Parathyroid adenoma (tissue), 2 donors: ENCODE results near the gene STXBP4.
A peak's percentile ranks its signal among the peaks of the same experiment; 100 is the strongest.

Experiments
- H2AFZ ChIP-seq: fragments of 300-600 bp; sonication (generic); one replicate; pipeline ENCODE4 v1.7.0; 2017; ENCODE audit warnings: antibody characterized with exemption, mild to moderate bottlenecking
- H3K27ac ChIP-seq: fragments of 300-600 bp; sonication (generic); one replicate; pipeline ENCODE4 v1.7.0; 2017
- H3K27me3 ChIP-seq: fragments of 300-600 bp; sonication (generic); one replicate; pipeline ENCODE4 v1.7.0; 2017; ENCODE audit warnings: low read length; ENCODE audit not compliant: control insufficient read depth, insufficient read depth
- H3K36me3 ChIP-seq: fragments of 300-600 bp; sonication (generic); one replicate; pipeline ENCODE4 v1.7.0; 2017; ENCODE audit warnings: low read length; ENCODE audit not compliant: control insufficient read depth, insufficient read depth
- H3K4me1 ChIP-seq: fragments of 300-600 bp; sonication (generic); one replicate; pipeline ENCODE4 v1.7.0; 2017; ENCODE audit warnings: control low read depth
- H3K4me2 ChIP-seq: fragments of 300-600 bp; sonication (generic); one replicate; pipeline ENCODE4 v1.7.0; 2017; ENCODE audit warnings: low read length
- H3K4me3 ChIP-seq: fragments of 300-600 bp; sonication (generic); one replicate; pipeline ENCODE4 v1.7.0; 2017; ENCODE audit warnings: low read depth, low read length
- H3K79me2 ChIP-seq: fragments of 300-600 bp; sonication (generic); one replicate; pipeline ENCODE4 v1.7.0; 2017; ENCODE audit warnings: control low read depth
- H3K9ac ChIP-seq: fragments of 300-600 bp; sonication (generic); one replicate; pipeline ENCODE4 v1.7.0; 2017; ENCODE audit warnings: mild to moderate bottlenecking
- H3K9me3 ChIP-seq: fragments of 300-600 bp; sonication (generic); one replicate; pipeline ENCODE4 v1.7.0; 2017; ENCODE audit warnings: low read length; ENCODE audit not compliant: control insufficient read depth
- CTCF ChIP-seq: fragments of 300-600 bp; sonication (generic); IDR thresholded peaks from one replicate; pipeline ENCODE4 v1.7.0; 2017; ENCODE audit warnings: antibody characterized with exemption, mild to moderate bottlenecking
- donor health status: primary hyperparathyroidism.

The STXBP4 gene

GRCh38 chr17:54968262-54968987, at the start of gene STXBP4, which contains the start of gene COX11:
Gene STXBP4, plus strand, starts transcription at chr17:54968765. Its CDS starts 17,455 bp downstream, at chr17:54986220.
Gene COX11, minus strand, starts transcription at chr17:54968654. Its CDS starts 8 bp downstream, at chr17:54968646.
- peak within 1 kb of the TSS; percentile 79 for H3K9ac ChIP-seq
- TF ChIP-seq CTCF, result peak; percentile 29
- no peaks in the 10 kb centered on the region for H3K27me3 ChIP-seq
- peak within 1 kb of the TSS; percentile 99 for H2AFZ ChIP-seq
- H3K4me2 ChIP-seq, result peak within 1 kb of the TSS; percentile 83
- no peaks in the 10 kb centered on the region for H3K36me3 ChIP-seq
- peaks cover 19% of the 10 kb centered on the region for H3K4me1 ChIP-seq
- no peaks in the 10 kb centered on the region for H3K9me3 ChIP-seq
- peak within 1 kb of the TSS; percentile 80 for H3K27ac ChIP-seq
- peak within 1 kb of the TSS; percentile 91 for H3K4me3 ChIP-seq
- peaks cover 8% of the 10 kb centered on the region for H3K79me2 ChIP-seq

- no peaks in the 10 kb centered on the region for H3K4me1 ChIP-seq
- no peak overlapping the region for H3K9ac ChIP-seq
- H2AFZ ChIP-seq, result no peak overlapping the region
- H3K4me3 ChIP-seq, result no peak overlapping the region
- H3K4me2 ChIP-seq, result no peak overlapping the region
- no peak overlapping the region for H3K27ac ChIP-seq
- no peaks in the 10 kb centered on the region for H3K36me3 ChIP-seq
- no peaks in the 10 kb centered on the region for H3K79me2 ChIP-seq
- no peaks in the 10 kb centered on the region for H3K9me3 ChIP-seq
- no peak for TF ChIP-seq CTCF
- H3K27me3 ChIP-seq, result no peaks in the 10 kb centered on the region
These were observed 49.1 kb upstream of the STXBP4 start for GRCh38 chr17:54919425-54919824.

- no peaks in the 10 kb centered on the region for H3K36me3 ChIP-seq
- H3K4me3 ChIP-seq, result no peak overlapping the region
- H3K27ac ChIP-seq, result no peak overlapping the region
- H3K27me3 ChIP-seq, result no peaks in the 10 kb centered on the region
- no peak for TF ChIP-seq CTCF
- H3K9me3 ChIP-seq, result no peaks in the 10 kb centered on the region
- no peaks in the 10 kb centered on the region for H3K79me2 ChIP-seq
- no peak overlapping the region for H2AFZ ChIP-seq
- H3K4me2 ChIP-seq, result no peak overlapping the region
- no peak overlapping the region for H3K9ac ChIP-seq
- no peaks in the 10 kb centered on the region for H3K4me1 ChIP-seq
These were observed 47.7 kb upstream of the STXBP4 start for GRCh38 chr17:54920819-54921218.

- peaks cover 3% of the 10 kb centered on the region for H3K4me1 ChIP-seq
- no peak overlapping the region for H3K27ac ChIP-seq
- H3K9me3 ChIP-seq, result no peaks in the 10 kb centered on the region
- no peak overlapping the region for H3K4me2 ChIP-seq
- no peak overlapping the region for H3K4me3 ChIP-seq
- H3K9ac ChIP-seq, result no peak overlapping the region
- no peaks in the 10 kb centered on the region for H3K79me2 ChIP-seq
- H3K27me3 ChIP-seq, result no peaks in the 10 kb centered on the region
- no peaks in the 10 kb centered on the region for H3K36me3 ChIP-seq
- no peak overlapping the region for H2AFZ ChIP-seq
- TF ChIP-seq CTCF, result no peak
These were observed 44.2 kb upstream of the STXBP4 start for GRCh38 chr17:54924405-54924804.

- no peak for TF ChIP-seq CTCF
- H3K27me3 ChIP-seq, result no peaks in the 10 kb centered on the region
- H3K27ac ChIP-seq, result no peak overlapping the region
- H3K79me2 ChIP-seq, result no peaks in the 10 kb centered on the region
- H3K4me1 ChIP-seq, result peaks cover 3% of the 10 kb centered on the region
- H3K9ac ChIP-seq, result no peak overlapping the region
- no peak overlapping the region for H3K4me2 ChIP-seq
- H3K4me3 ChIP-seq, result no peak overlapping the region
- no peaks in the 10 kb centered on the region for H3K9me3 ChIP-seq
- no peak overlapping the region for H2AFZ ChIP-seq
- H3K36me3 ChIP-seq, result no peaks in the 10 kb centered on the region
These were observed 41.0 kb upstream of the STXBP4 start for GRCh38 chr17:54927525-54927924.
